Stomach (tissue), 4 donors: ENCODE results near the gene FAM89B.

ENCODE experiments used
- CTCF ChIP-seq, 7 experiments: fragments of 450-650 bp in 4 of 7; fragments of 200-600 bp in 3 of 7; sonication (generic) in 3 of 7; IDR thresholded peaks; one replicate each; pipeline ENCODE4 v1.5.1; 2016 to 2019; ENCODE audit warnings: antibody characterized with exemption in 7 of 7, control low read depth in 2 of 7, mild to moderate bottlenecking in 1 of 7
- POLR2A ChIP-seq, 4 donors: fragments of 450-650 bp; IDR thresholded peaks; one replicate each; pipeline ENCODE4 v1.6.1; 2016; ENCODE audit warnings: antibody characterized with exemption in 4 of 4, control low read depth in 2 of 4, mild to moderate bottlenecking in 1 of 4, moderate library complexity in 1 of 4
- POLR2AphosphoS5 ChIP-seq, 3 donors: sonication (generic); formaldehyde crosslinking; IDR thresholded peaks; one replicate each; pipeline ENCODE4 v1.6.1; 2016; ENCODE audit warnings: antibody characterized with exemption in 3 of 3

- TF ChIP-seq POLR2AphosphoS5 (IDR thresholded peaks at IDR 0.05) = no peak
- TF ChIP-seq CTCF (IDR thresholded peaks at IDR 0.05) = no peak
- no peak for TF ChIP-seq POLR2A (IDR thresholded peaks at IDR 0.05)
Measured at GRCh38 chr11:65599216-65599954, 27.0 kb downstream of the FAM89B start.
